Mesodermal cell (in vitro differentiated cells): ENCODE measurements around the gene HSPA1L.
A peak's percentile ranks its signal among the peaks of the same experiment; 100 is the strongest.
"Not testable (repeated sequence)": the region's sequence is repeated elsewhere in the genome, so short reads cannot be mapped to it uniquely, and the experiment has no call there.

ENCODE experiments used
- H3K27ac ChIP-seq: 2 replicates; pipeline ENCODE4 v1.7.0; 2013; ENCODE audit warnings: mild to moderate bottlenecking, low read depth, low read length, moderate library complexity; ENCODE audit not compliant: severe bottlenecking
- H3K36me3 ChIP-seq: 2 replicates; pipeline ENCODE4 v1.7.1; 2013; ENCODE audit warnings: mild to moderate bottlenecking, low read length, moderate library complexity; ENCODE audit not compliant: control insufficient read depth, insufficient read depth
- H3K4me1 ChIP-seq: one replicate; pipeline ENCODE4 v1.7.1; 2013; ENCODE audit warnings: mild to moderate bottlenecking, low read length; ENCODE audit not compliant: insufficient read depth, control insufficient read depth, poor library complexity, severe bottlenecking
- H3K4me3 ChIP-seq: 2 replicates; pipeline ENCODE4 v1.7.0; 2013; ENCODE audit warnings: low read length, control low read depth, mild to moderate bottlenecking; ENCODE audit not compliant: insufficient read depth, poor library complexity, severe bottlenecking; ENCODE audit errors: extremely low read depth
- H3K9me3 ChIP-seq: 2 replicates; pipeline ENCODE4 v1.7.1; 2013; ENCODE audit warnings: mild to moderate bottlenecking, low read length, moderate library complexity; ENCODE audit not compliant: control insufficient read depth
- WGBS, 2 experiments: methylation state at CpG; one replicate each; pipeline ENCODE4 v1.1.5; 2013; ENCODE audit warnings: missing lambda C conversion rate in 2 of 2; ENCODE audit not compliant: insufficient coverage in 2 of 2; 5-methylcytosine and 5-hydroxymethylcytosine counted together

The HSPA1L gene

GRCh38 chr6:31823592-31824196, 8.6 kb upstream of the HSPA1L start:
- H3K27ac ChIP-seq, H3K4me1 ChIP-seq, H3K4me3 ChIP-seq, H3K9me3 ChIP-seq, H3K36me3 ChIP-seq: not testable (repeated sequence)
- WGBS, 2 experiments, result 95 to 100% methylated on average over 2 to 3 of the region's 9 CpGs

- Histone ChIP-seq H3K4me1 (peaks cover 17% of the 10 kb centered on the region), H3K9me3 (no peaks in the 10 kb centered on the region), H3K27ac (peak overlapping the region; percentile 92), H3K4me3 (peak overlapping the region; percentile 48), H3K36me3 (peaks cover 7% of the 10 kb centered on the region)
- WGBS, 2 experiments, result 9 to 10% methylated on average over 10 to 12 of the region's 25 CpGs
Measured at GRCh38 chr6:31822036-31822821, 7.1 kb upstream of the HSPA1L start.

GRCh38 chr6:31821301-31822035, 6.4 kb upstream of the HSPA1L start:
- Histone ChIP-seq H3K9me3 (no peaks in the 10 kb centered on the region), H3K4me1 (peaks cover 11% of the 10 kb centered on the region), H3K27ac (peak overlapping the region; percentile 92), H3K36me3 (peaks cover 7% of the 10 kb centered on the region), H3K4me3 (peak overlapping the region; percentile 48)
- WGBS, 2 experiments, result 27 to 29% methylated on average over 16 to 19 of the region's 39 CpGs

GRCh38 chr6:31820399-31820798, 5.3 kb upstream of the HSPA1L start:
- H3K27ac ChIP-seq, H3K9me3 ChIP-seq, H3K4me1 ChIP-seq, H3K4me3 ChIP-seq, H3K36me3 ChIP-seq: not testable (repeated sequence)
- 90 to 100% methylated on average over 1 to 2 of the region's 10 CpGs for WGBS, 2 experiments

GRCh38 chr6:31819871-31820299, 4.8 kb upstream of the HSPA1L start:
- Histone ChIP-seq H3K36me3 (peaks cover 7% of the 10 kb centered on the region), H3K27ac (no peak overlapping the region), H3K4me1 (peaks cover 9% of the 10 kb centered on the region), H3K9me3 (no peaks in the 10 kb centered on the region), H3K4me3 (no peak overlapping the region)

- not testable (repeated sequence) for H3K36me3 ChIP-seq, H3K4me1 ChIP-seq, H3K27ac ChIP-seq, H3K9me3 ChIP-seq
- 89 to 100% methylated on average over 4 to 5 of the region's 8 CpGs for WGBS, 2 experiments
- H3K4me3 ChIP-seq, result peak overlapping the region; percentile 19
Measured at GRCh38 chr6:31817929-31818511, 2.9 kb upstream of the HSPA1L start.

- H3K27ac ChIP-seq, H3K36me3 ChIP-seq, H3K4me1 ChIP-seq, H3K9me3 ChIP-seq: not testable (repeated sequence)
- H3K4me3 ChIP-seq, result peak overlapping the region; percentile 19
- 93 to 95% methylated on average over 3 to 6 of the region's 37 CpGs for WGBS, 2 experiments
Measured at GRCh38 chr6:31817133-31817928, 2.2 kb upstream of the HSPA1L start.

GRCh38 chr6:31814677-31815024, 432 bp downstream of the HSPA1L start:
- H3K4me1 ChIP-seq, result peaks cover 9% of the 10 kb centered on the region
- peak overlapping the region; percentile 99 for H3K27ac ChIP-seq
- peak overlapping the region; percentile 45 for H3K4me3 ChIP-seq
- H3K9me3 ChIP-seq, result no peaks in the 10 kb centered on the region
- 0 to 3% methylated on average over 9 of the region's 13 CpGs for WGBS, 2 experiments
- peaks cover 7% of the 10 kb centered on the region for H3K36me3 ChIP-seq

GRCh38 chr6:31813465-31813849, 1.6 kb downstream of the HSPA1L start:
- WGBS, 2 experiments, result 89 to 100% methylated on average over 5 to 6 of the region's 7 CpGs
- Histone ChIP-seq H3K9me3 (no peaks in the 10 kb centered on the region), H3K4me1 (peaks cover 4% of the 10 kb centered on the region), H3K27ac (peak overlapping the region; percentile 99), H3K36me3 (peaks cover 2% of the 10 kb centered on the region), H3K4me3 (no peak overlapping the region)

GRCh38 chr6:31811645-31812044, 3.4 kb downstream of the HSPA1L start:
- H3K27ac ChIP-seq, result no peak overlapping the region
- no peak overlapping the region for H3K4me3 ChIP-seq
- H3K36me3 ChIP-seq, result no peaks in the 10 kb centered on the region
- H3K9me3 ChIP-seq, result no peaks in the 10 kb centered on the region
- H3K4me1 ChIP-seq, result peaks cover 4% of the 10 kb centered on the region
- WGBS, 2 experiments, result 97 to 99% methylated on average over 12 of the region's 12 CpGs
